ENCODE data around the gene PLXDC1.

PLXDC1 gene

DNA sequence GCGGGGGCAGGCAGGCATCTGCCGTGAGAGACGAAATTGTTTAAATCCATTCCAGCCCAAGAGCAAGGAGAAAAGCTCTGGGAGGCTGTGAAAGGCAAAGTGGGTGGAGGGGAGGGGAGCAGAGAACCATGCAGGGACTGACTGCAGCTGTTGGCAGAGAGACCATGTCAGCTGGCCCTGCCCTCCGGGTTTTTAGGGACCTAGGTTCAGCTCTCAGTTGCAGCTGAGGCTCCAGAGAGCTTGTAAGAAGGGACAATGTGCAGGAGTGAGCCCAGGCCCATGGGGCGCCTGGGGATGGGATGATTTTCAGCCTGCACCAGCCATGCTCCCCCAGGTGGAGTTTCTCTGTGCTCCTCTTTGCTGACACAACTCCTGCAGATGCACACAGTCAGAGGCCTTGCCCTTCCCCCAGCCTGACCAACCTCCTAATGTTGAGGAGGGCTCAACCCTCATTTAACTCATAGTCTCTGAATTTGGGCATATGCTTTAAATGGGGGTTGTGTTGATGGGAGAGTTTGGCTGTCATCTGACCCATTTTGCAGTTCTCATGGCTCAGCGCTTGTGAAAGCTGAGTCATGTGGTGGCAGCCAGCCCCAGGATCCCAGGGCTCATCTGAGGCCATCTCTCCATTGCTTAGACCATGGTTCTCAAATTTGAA lies 70.9 kb downstream of the PLXDC1 start:
- Histone ChIP-seq H3K9me3 (ENCODE audit: control insufficient read depth, insufficient read depth, low read depth, low read length) (no peaks in the 10 kb centered on the region), H3K27ac (ENCODE audit: extremely low read depth, low read depth, low read length) (no peak overlapping the region), H3K36me3 (ENCODE audit: control insufficient read depth in 2 of 2, insufficient read depth in 1 of 2, low read length in 2 of 2) (no peaks in the 10 kb centered on the region), H3K4me3 (ENCODE audit: low read depth, low read length) (no peak overlapping the region), H3K4me1 (ENCODE audit: control insufficient read depth, insufficient read depth, low read length) (peaks cover 15% of the 10 kb centered on the region)
- ChIA-PET POLR2A (interaction anchor here (0.7 kb wide), 1 partner anchor 23 kb away, joined by 3 read pairs; no protein-coding TSS in a partner anchor), CTCF (interaction anchor here (0.6 to 1.2 kb wide), 3 partner anchors 73 to 144 kb away, joined by 3 to 5 read pairs (median 3); no protein-coding TSS in a partner anchor)
- no peak for TF ChIP-seq ZNF292 (tag by site-specific recombination; IDR thresholded peaks at IDR 0.05; ENCODE audit: borderline replicate concordance, low read depth)
- peak; percentile 49 for TF ChIP-seq GLIS1 (tag by site-specific recombination; IDR thresholded peaks at IDR 0.05)
- peak; percentile 42; the same call in 1 of the 2 replicates for TF ChIP-seq ZBTB17 (tag by site-specific recombination; IDR thresholded peaks at IDR 0.05)
- 0 out of 2 replicates have a peak, but pooled peaks have one; percentile 11 for TF ChIP-seq ZNF629 (tag by site-specific recombination; IDR thresholded peaks at IDR 0.05)
- TF ChIP-seq ZIC2 (tag by site-specific recombination; IDR thresholded peaks at IDR 0.05), result peak; percentile 43
- TF ChIP-seq, protein P1, sequence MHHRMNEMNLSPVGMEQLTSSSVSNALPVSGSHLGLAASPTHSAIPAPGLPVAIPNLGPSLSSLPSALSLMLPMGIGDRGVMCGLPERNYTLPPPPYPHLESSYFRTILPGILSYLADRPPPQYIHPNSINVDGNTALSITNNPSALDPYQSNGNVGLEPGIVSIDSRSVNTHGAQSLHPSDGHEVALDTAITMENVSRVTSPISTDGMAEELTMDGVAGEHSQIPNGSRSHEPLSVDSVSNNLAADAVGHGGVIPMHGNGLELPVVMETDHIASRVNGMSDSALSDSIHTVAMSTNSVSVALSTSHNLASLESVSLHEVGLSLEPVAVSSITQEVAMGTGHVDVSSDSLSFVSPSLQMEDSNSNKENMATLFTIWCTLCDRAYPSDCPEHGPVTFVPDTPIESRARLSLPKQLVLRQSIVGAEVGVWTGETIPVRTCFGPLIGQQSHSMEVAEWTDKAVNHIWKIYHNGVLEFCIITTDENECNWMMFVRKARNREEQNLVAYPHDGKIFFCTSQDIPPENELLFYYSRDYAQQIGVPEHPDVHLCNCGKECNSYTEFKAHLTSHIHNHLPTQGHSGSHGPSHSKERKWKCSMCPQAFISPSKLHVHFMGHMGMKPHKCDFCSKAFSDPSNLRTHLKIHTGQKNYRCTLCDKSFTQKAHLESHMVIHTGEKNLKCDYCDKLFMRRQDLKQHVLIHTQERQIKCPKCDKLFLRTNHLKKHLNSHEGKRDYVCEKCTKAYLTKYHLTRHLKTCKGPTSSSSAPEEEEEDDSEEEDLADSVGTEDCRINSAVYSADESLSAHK (tag by site-specific recombination; IDR thresholded peaks at IDR 0.05), result no peak

DNA sequence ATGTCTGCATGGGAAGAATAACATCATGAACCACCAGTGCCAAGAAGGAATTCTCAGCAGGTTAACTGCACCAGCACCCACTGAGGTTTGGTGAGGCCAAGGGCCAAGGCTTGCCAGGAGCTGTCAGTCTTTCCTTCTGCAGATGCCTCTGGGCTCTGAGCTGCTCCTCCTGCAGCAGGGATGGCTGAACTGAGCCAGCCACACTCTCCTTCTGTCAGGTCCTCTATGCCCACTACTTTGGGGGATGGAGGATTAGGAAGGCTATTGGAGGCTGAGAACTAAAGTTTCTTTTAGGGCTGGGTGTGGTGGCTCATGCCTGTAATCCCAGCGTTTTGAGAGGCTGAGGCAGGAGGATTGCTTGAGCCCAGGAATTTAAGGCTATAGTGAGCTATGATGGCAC lies 71.6 kb downstream of the PLXDC1 start:
- Histone ChIP-seq H3K4me1 (ENCODE audit: control insufficient read depth, insufficient read depth, low read length) (peaks cover 15% of the 10 kb centered on the region), H3K36me3 (ENCODE audit: control insufficient read depth in 2 of 2, insufficient read depth in 1 of 2, low read length in 2 of 2) (no peaks in the 10 kb centered on the region), H3K27ac (ENCODE audit: extremely low read depth, low read depth, low read length) (no peak overlapping the region), H3K4me3 (ENCODE audit: low read depth, low read length) (no peak overlapping the region), H3K9me3 (ENCODE audit: control insufficient read depth, insufficient read depth, low read depth, low read length) (no peaks in the 10 kb centered on the region)
- POLR2A ChIA-PET, result interaction anchor here (0.7 kb wide), 1 partner anchor 22 kb away, joined by 3 read pairs; no protein-coding TSS in a partner anchor
- CTCF ChIA-PET, result interaction anchor here (0.6 to 1.2 kb wide), 2 partner anchors 97 to 143 kb away, joined by 3 to 5 read pairs; no protein-coding TSS in a partner anchor
- TF ChIP-seq ZNF561 (tag by site-specific recombination; IDR thresholded peaks at IDR 0.05; ENCODE audit: borderline replicate concordance), result no peak

GRCh38 chr17:39077866-39078265 lies 73.6 kb downstream of the PLXDC1 start:
- H3K9me3 ChIP-seq (ENCODE audit: control insufficient read depth, insufficient read depth, low read depth, low read length), result no peaks in the 10 kb centered on the region
- H3K4me3 ChIP-seq (ENCODE audit: low read depth, low read length), result no peak overlapping the region
- H3K27ac ChIP-seq (ENCODE audit: extremely low read depth, low read depth, low read length), result no peak overlapping the region
- ChIA-PET CTCF (interaction anchor here (0.6 to 2.2 kb wide), 12 partner anchors 9 to 146 kb away, joined by 3 to 11 read pairs (median 3); no protein-coding TSS in a partner anchor), POLR2A (no interaction called here)
- H3K4me1 ChIP-seq (ENCODE audit: control insufficient read depth, insufficient read depth, low read length), result peaks cover 10% of the 10 kb centered on the region
- H3K36me3 ChIP-seq (ENCODE audit: control insufficient read depth in 2 of 2, insufficient read depth in 1 of 2, low read length in 2 of 2), result no peaks in the 10 kb centered on the region
- TF ChIP-seq ZNF391 (tag by site-specific recombination; IDR thresholded peaks at IDR 0.05; ENCODE audit: borderline replicate concordance, low read depth) (no peak), ZNF350 (tag by site-specific recombination; IDR thresholded peaks at IDR 0.05) (no peak), PBX3 (CRISPR knock-in tag; IDR thresholded peaks at IDR 0.05) (no peak), ZNF26 (tag by site-specific recombination; IDR thresholded peaks at IDR 0.05) (no peak), ZNF843 (tag by site-specific recombination; IDR thresholded peaks at IDR 0.05) (no peak), PRDM1 (tag by site-specific recombination; IDR thresholded peaks at IDR 0.05) (no peak), REST (tag by site-specific recombination; IDR thresholded peaks at IDR 0.05) (no peak), SALL2 (tag by site-specific recombination; IDR thresholded peaks at IDR 0.05; ENCODE audit: borderline replicate concordance) (no peak), ZNF19 (tag by site-specific recombination; IDR thresholded peaks at IDR 0.05; ENCODE audit: low read depth) (no peak), ZBTB6 (tag by site-specific recombination; IDR thresholded peaks at IDR 0.05) (no peak)
- TF ChIP-seq, protein P2, sequence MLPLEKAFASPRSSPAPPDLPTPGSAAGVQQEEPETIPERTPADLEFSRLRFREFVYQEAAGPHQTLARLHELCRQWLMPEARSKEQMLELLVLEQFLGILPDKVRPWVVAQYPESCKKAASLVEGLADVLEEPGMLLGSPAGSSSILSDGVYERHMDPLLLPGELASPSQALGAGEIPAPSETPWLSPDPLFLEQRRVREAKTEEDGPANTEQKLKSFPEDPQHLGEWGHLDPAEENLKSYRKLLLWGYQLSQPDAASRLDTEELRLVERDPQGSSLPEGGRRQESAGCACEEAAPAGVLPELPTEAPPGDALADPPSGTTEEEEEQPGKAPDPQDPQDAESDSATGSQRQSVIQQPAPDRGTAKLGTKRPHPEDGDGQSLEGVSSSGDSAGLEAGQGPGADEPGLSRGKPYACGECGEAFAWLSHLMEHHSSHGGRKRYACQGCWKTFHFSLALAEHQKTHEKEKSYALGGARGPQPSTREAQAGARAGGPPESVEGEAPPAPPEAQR (tag by site-specific recombination; IDR thresholded peaks at IDR 0.05), result no peak
